Measurements from ENCODE around the gene PLEKHG5.

Gene PLEKHG5

GRCh38 chr1:6502000-6502891 is 10.8 kb upstream of the PLEKHG5 start:
- DNase-seq (ENCODE audit: low read depth) = peak; percentile 80
- H3K4me3 ChIP-seq (ENCODE audit: low read depth, low read length) = no peak overlapping the region
- TF ChIP-seq POLR2A (IDR thresholded peaks at IDR 0.05; ENCODE audit: extremely low read depth, insufficient read length) = no peak
- TF ChIP-seq, protein P1, sequence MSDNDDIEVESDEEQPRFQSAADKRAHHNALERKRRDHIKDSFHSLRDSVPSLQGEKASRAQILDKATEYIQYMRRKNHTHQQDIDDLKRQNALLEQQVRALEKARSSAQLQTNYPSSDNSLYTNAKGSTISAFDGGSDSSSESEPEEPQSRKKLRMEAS (IDR thresholded peaks at IDR 0.05; ENCODE audit: low read depth, low read length) = peak; percentile 24; the same call in 1 of the 2 replicates

- no peak for TF ChIP-seq MYC (IDR thresholded peaks at IDR 0.05; ENCODE audit: low read depth, low read length)
- TF ChIP-seq, protein P1 (IDR thresholded peaks at IDR 0.05; ENCODE audit: low read depth, low read length) = no peak
- TF ChIP-seq CTCF (IDR thresholded peaks at IDR 0.05; ENCODE audit: low read depth, low read length) = no peak
- TF ChIP-seq POLR2A (IDR thresholded peaks at IDR 0.05; ENCODE audit: extremely low read depth, insufficient read length) = no peak
- no peak overlapping the region for H3K4me3 ChIP-seq (ENCODE audit: low read depth, low read length)
- no peak for DNase-seq (ENCODE audit: low read depth)
Measured at GRCh38 chr1:6501279-6501813, 9.9 kb upstream of the PLEKHG5 start.

GRCh38 chr1:6500544-6501278 is 9.2 kb upstream of the PLEKHG5 start:
- no peak overlapping the region for H3K4me3 ChIP-seq (ENCODE audit: low read depth, low read length)
- no peak for DNase-seq (ENCODE audit: low read depth)
- TF ChIP-seq, protein P1 (IDR thresholded peaks at IDR 0.05; ENCODE audit: low read depth, low read length) = no peak
- no peak for TF ChIP-seq CTCF (IDR thresholded peaks at IDR 0.05; ENCODE audit: low read depth, low read length)
- no peak for TF ChIP-seq POLR2A (IDR thresholded peaks at IDR 0.05; ENCODE audit: extremely low read depth, insufficient read length)
- TF ChIP-seq MYC (IDR thresholded peaks at IDR 0.05; ENCODE audit: low read depth, low read length) = no peak

- no peak overlapping the region for H3K4me3 ChIP-seq (ENCODE audit: low read depth, low read length)
- no peak for TF ChIP-seq CTCF (IDR thresholded peaks at IDR 0.05; ENCODE audit: low read depth, low read length)
- no peak for TF ChIP-seq MYC (IDR thresholded peaks at IDR 0.05; ENCODE audit: low read depth, low read length)
- peak; percentile 66 for DNase-seq (ENCODE audit: low read depth)
Measured at GRCh38 chr1:6499296-6499695, 7.8 kb upstream of the PLEKHG5 start.

- no peak for TF ChIP-seq MYC (IDR thresholded peaks at IDR 0.05; ENCODE audit: low read depth, low read length)
- no peak for TF ChIP-seq POLR2A (IDR thresholded peaks at IDR 0.05; ENCODE audit: extremely low read depth, insufficient read length)
- no peak for TF ChIP-seq CTCF (IDR thresholded peaks at IDR 0.05; ENCODE audit: low read depth, low read length)
- H3K4me3 ChIP-seq (ENCODE audit: low read depth, low read length) = no peak overlapping the region
- peak; percentile 35 for DNase-seq (ENCODE audit: low read depth)
Measured at GRCh38 chr1:6498576-6499111, 7.2 kb upstream of the PLEKHG5 start.

Data from NB4 (cell line).